Measurements from ENCODE around the gene PCSK5.

Gene PCSK5

GRCh38 chr9:76082057-76082456 lies 191.6 kb downstream of the PCSK5 start:
- no peak for DNase-seq (ENCODE audit: low read depth)

- DNase-seq (ENCODE audit: low read depth) = no peak
Measured at GRCh38 chr9:76085596-76085995, 195.1 kb downstream of the PCSK5 start.

GRCh38 chr9:76086539-76086938 lies 196.1 kb downstream of the PCSK5 start:
- DNase-seq (ENCODE audit: low read depth) = no peak

- no peak for DNase-seq (ENCODE audit: low read depth)
Measured at GRCh38 chr9:76087976-76088375, 197.5 kb downstream of the PCSK5 start.

GRCh38 chr9:76090330-76090729 lies 199.9 kb downstream of the PCSK5 start:
- DNase-seq (ENCODE audit: low read depth) = no peak

- DNase-seq (ENCODE audit: low read depth) = no peak
Measured at GRCh38 chr9:76090909-76091308, 200.4 kb downstream of the PCSK5 start.

GRCh38 chr9:76092572-76092971 lies 202.1 kb downstream of the PCSK5 start:
- DNase-seq (ENCODE audit: low read depth) = no peak

- DNase-seq (ENCODE audit: low read depth) = no peak
Measured at GRCh38 chr9:76095585-76095984, 205.1 kb downstream of the PCSK5 start.

- DNase-seq (ENCODE audit: low read depth) = no peak
Measured at GRCh38 chr9:76099516-76099915, 209.0 kb downstream of the PCSK5 start.

- no peak for DNase-seq (ENCODE audit: low read depth)
Measured at GRCh38 chr9:76101075-76101474, 210.6 kb downstream of the PCSK5 start.

- no peak for DNase-seq (ENCODE audit: low read depth)
Measured at GRCh38 chr9:76101491-76101890, 211.0 kb downstream of the PCSK5 start.

GRCh38 chr9:76101947-76102346 lies 211.5 kb downstream of the PCSK5 start:
- DNase-seq (ENCODE audit: low read depth) = no peak

GRCh38 chr9:76103531-76104315 lies 213.2 kb downstream of the PCSK5 start:
- DNase-seq (ENCODE audit: low read depth) = no peak

GRCh38 chr9:76107482-76107881 lies 217.0 kb downstream of the PCSK5 start:
- DNase-seq (ENCODE audit: low read depth) = no peak

- DNase-seq (ENCODE audit: low read depth) = no peak
Measured at GRCh38 chr9:76109953-76110352, 219.5 kb downstream of the PCSK5 start.

GRCh38 chr9:76112151-76112550 lies 221.7 kb downstream of the PCSK5 start:
- DNase-seq (ENCODE audit: low read depth) = no peak

GRCh38 chr9:76114144-76114543 lies 223.7 kb downstream of the PCSK5 start:
- DNase-seq (ENCODE audit: low read depth) = no peak

- no peak for DNase-seq (ENCODE audit: low read depth)
Measured at GRCh38 chr9:76115396-76115795, 224.9 kb downstream of the PCSK5 start.

- DNase-seq (ENCODE audit: low read depth) = no peak
Measured at GRCh38 chr9:76115982-76116646, 225.6 kb downstream of the PCSK5 start.

GRCh38 chr9:76116913-76117312 lies 226.4 kb downstream of the PCSK5 start:
- DNase-seq (ENCODE audit: low read depth) = no peak

- DNase-seq (ENCODE audit: low read depth) = no peak
Measured at GRCh38 chr9:76127637-76128036, 237.2 kb downstream of the PCSK5 start.

GRCh38 chr9:76135902-76136301 lies 245.4 kb downstream of the PCSK5 start:
- no peak for DNase-seq (ENCODE audit: low read depth)

- DNase-seq (ENCODE audit: low read depth) = no peak
Measured at GRCh38 chr9:76136986-76137385, 246.5 kb downstream of the PCSK5 start.

GRCh38 chr9:76137931-76138330 lies 247.5 kb downstream of the PCSK5 start:
- DNase-seq (ENCODE audit: low read depth) = no peak
